Natural killer cell treated with Interleukin-12 subunit alpha and Interleukin-12 subunit beta and Interleukin-15 and Interleukin-18, amount 100 ng/mL, for 72 hours (primary cell): ENCODE data around the gene MRM3. TPM values are rescaled to one million over a fixed set of nuclear protein-coding genes. Genes with fewer than 3 reads are reported as not detected.
A peak's percentile ranks its signal among the peaks of the same experiment; 100 is the strongest.
"Not testable (repeated sequence)": the region's sequence is repeated elsewhere in the genome, so short reads cannot be mapped to it uniquely, and the experiment has no call there.

ENCODE experiments used
- ATAC-seq, 2 donors: fragments of 150-1000 bp; cut with Tn5 transposase in 1 of 2; sonication (Bioruptor Pico), chemical (Tn5 transposase) in 1 of 2; 2 replicates each; pipeline ENCODE4 v1.10.0; 2021
- DNase-seq: peaks from one replicate; pipeline ENCODE4 v3.0.0; 2022; ENCODE audit warnings: low spot score
- H3K27ac Mint-ChIP-seq, 2 donors: 1 replicate in 1 of 2; 2 replicates in 1 of 2; pipeline ENCODE4 v1.8.0; 2022; ENCODE audit warnings: mixed read lengths in 2 of 2, mild to moderate bottlenecking in 1 of 2, moderate library complexity in 1 of 2
- H3K27me3 Mint-ChIP-seq, 2 donors: 1 replicate in 1 of 2; 2 replicates in 1 of 2; pipeline ENCODE4 v1.8.0; 2022; ENCODE audit warnings: mixed read lengths in 2 of 2
- H3K36me3 Mint-ChIP-seq: one replicate; pipeline ENCODE4 v1.8.0; 2022; ENCODE audit warnings: mixed read lengths
- H3K4me1 Mint-ChIP-seq, 2 donors: 1 replicate in 1 of 2; 2 replicates in 1 of 2; pipeline ENCODE4 v1.8.0; 2022; ENCODE audit warnings: low read depth in 2 of 2, mixed read lengths in 2 of 2, mild to moderate bottlenecking in 1 of 2
- H3K4me3 Mint-ChIP-seq: one replicate; pipeline ENCODE4 v1.8.0; 2022; ENCODE audit warnings: mixed read lengths
- H3K9me3 Mint-ChIP-seq: 2 replicates; pipeline ENCODE4 v1.8.0; 2022; ENCODE audit warnings: mixed read lengths
- total RNA-seq, 2 donors: library from RNA; stranded (reverse); gene quantifications; one replicate each; pipeline ENCODE4 v1.2.3, GENCODE V29; 2022

MRM3 gene
- total RNA-seq, 2 donors from 2014 or later = 23.5 to 36.6 TPM

DNA sequence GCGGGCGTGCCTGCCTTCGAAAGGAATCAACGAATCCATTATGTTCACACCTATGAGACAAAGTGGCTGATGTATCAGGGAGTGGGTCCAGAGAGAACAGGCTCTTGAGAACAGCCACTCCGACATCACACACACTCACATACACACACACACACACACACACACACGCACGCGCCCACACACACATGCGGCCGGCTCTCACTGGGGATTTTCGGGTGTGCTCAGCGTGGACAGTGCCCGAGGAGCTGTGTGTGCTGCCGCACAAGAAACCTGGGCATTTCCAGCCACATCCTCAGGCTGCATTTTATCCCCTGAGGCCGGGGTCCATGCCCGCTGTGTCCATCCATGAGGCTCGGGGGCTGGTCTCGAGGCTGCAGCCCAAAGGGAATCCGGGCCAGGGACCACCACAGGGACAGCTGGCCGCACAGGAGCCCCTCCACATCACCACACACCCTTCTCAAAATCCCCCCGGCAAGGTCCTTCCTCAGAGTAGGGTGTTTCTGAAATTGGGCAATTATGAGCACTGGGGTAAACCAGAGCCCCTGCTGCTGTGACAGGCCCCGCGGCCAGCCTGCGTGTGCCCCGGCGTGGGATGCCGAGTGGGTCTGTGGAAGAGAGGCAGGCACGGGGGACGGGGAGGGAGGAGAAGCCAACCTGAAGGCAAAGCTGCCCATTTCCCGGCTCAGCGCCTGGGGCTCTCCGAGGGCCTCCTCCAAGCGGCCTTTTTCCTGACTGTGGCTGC, 24.8 kb downstream of the MRM3 start:
- no peak for DNase-seq
- H3K4me3 Mint-ChIP-seq = no peak overlapping the region
- no peak overlapping the region for H3K27ac Mint-ChIP-seq
- no peaks in the 10 kb centered on the region for H3K36me3 Mint-ChIP-seq
- no peaks in the 10 kb centered on the region for H3K9me3 Mint-ChIP-seq
- H3K27me3 Mint-ChIP-seq = no peaks in the 10 kb centered on the region
- no peak for ATAC-seq
- no peaks in the 10 kb centered on the region for H3K4me1 Mint-ChIP-seq

DNA sequence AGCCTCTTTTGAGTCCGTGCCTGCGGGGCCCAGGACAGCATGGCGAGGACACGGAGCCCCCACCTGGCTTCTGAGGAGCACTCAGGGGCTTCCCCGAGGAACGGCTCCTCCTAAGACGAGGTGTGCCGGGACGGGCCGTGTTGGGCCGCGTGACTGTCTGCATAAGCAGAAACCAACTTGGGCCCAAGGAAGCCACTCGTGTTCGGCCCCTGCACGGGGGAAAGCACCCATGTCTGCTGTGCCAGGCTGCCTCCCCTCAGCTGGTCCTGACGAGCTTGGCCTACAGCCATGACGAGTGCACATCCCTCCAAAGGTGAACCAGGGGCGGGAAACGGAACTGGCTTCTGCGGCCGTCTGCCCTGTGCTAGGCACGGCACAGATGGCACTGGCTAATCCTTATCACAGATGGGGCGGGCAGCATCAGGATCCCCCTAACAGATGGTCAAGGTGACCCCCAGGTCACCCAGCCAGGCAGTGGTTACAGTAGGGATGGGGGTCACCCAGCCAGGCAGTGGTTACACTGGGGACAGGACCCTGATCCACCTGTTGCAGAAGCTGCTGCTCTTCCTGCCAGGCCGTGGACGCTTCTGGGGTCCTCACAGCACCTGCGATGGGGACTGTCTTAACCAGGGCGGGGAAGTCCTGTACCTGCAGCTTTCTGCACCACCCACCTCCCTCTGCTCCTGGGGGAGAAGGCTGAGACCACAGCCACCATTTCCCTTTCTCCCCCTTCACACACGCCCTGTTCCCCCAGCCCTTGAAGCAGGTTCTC, 25.6 kb downstream of the MRM3 start:
- Mint-ChIP-seq H3K4me1 (no peaks in the 10 kb centered on the region), H3K4me3 (no peak overlapping the region), H3K36me3 (no peaks in the 10 kb centered on the region), H3K27ac (no peak overlapping the region), H3K9me3 (no peaks in the 10 kb centered on the region), H3K27me3 (peaks cover 0 to 6% of the 10 kb centered on the region in 2 donors)
- ATAC-seq (peak; percentile 15 to 40), DNase-seq (no peak)

DNA sequence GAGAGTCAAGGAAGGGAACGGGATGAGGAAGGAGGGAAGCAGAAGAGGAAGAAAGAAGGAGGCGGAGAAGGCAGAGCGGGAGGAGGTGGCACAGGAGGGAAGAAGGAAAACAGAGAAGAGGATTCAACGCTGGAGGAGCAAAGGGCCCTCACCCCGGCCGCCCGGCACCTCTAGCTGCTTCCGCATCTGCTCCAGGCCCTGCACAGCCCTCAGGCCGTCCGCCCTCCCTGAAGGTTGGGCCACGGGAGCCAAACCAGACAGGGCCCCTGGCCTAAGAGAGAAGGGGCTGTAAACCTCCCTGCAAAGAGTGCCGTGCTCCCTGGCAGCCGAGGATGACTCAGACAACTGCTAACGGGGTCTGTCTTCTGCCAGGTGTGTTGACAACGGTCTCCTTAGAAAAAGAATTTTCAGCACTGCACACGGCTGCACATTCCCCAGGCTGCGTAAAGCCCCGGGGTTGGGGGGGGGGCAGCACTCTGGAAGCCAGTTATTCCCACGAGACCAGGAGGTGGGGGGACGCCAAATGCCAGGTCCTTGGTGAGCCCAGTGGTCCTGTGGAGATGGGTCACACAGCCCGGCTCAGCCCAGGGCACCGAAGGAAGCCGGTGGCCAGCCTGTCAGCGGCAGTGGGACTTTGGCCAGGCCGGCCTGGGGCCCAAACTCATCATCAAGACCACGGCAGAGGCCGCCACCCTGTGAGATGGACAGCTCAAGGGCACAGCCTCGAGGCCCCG, 29.1 kb downstream of the MRM3 start:
- H3K9me3 Mint-ChIP-seq = no peaks in the 10 kb centered on the region
- DNase-seq (no peak), ATAC-seq (no peak)
- no peak overlapping the region for H3K27ac Mint-ChIP-seq
- peaks cover 0 to 8% of the 10 kb centered on the region in 2 donors for H3K27me3 Mint-ChIP-seq
- H3K36me3 Mint-ChIP-seq = no peaks in the 10 kb centered on the region
- H3K4me1 Mint-ChIP-seq = no peaks in the 10 kb centered on the region
- H3K4me3 Mint-ChIP-seq = no peak overlapping the region

DNA sequence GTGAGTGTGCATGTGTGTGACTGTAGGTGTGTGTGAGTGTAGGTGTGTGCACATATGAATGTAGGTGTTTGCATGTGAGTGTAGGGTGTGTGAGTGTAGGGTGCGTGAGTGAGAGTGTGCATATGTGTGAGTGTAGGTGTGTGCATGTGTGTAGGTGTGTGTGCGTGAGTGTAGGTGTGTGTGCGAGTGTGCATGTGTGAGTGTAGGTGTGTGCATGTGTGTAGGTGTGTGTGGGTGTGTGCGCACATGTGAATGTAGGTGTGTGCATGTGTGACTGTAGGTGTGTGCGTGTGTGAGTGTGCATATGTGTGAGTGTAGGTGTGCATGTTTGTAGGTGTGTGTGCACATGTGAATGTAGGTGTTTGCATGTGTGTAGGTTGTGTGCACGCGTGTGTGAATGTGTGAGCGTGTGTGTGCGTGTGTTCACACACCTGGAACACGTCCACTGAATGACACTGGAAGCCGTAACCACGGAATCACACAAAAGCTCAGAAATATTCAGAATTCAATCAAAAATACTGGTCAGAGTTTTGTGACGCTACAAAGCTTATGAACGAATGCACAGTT, 30.6 kb downstream of the MRM3 start:
- DNase-seq (no peak), ATAC-seq (peak; percentile 34 to 51)
- Mint-ChIP-seq H3K4me3 (no peak overlapping the region), H3K36me3 (no peaks in the 10 kb centered on the region), H3K9me3 (no peaks in the 10 kb centered on the region), H3K27me3 (peaks cover 0 to 8% of the 10 kb centered on the region in 2 donors), H3K27ac (no peak overlapping the region), H3K4me1 (no peaks in the 10 kb centered on the region)

DNA sequence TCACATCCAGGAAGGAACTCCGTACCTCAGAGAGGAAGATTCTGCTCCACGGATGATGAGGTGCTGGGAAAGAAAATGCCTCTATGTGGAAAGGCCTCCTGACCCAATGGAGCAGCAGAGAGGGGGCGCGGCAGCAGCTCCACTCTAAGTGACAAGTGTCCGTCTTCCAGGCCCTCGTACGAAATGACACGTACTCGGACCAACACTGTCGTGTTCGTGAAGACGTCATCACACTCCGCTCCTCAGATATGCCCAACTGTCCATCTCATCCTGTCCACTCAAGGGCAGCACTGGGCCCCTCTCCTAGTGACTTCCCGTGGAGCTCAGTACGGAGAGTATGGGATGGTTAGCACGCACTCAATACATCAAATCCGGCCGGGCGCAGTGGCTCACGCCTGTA, 32.2 kb downstream of the MRM3 start:
- Mint-ChIP-seq H3K27me3 (peaks cover 0 to 8% of the 10 kb centered on the region in 2 donors), H3K4me3 (no peak overlapping the region), H3K9me3 (no peaks in the 10 kb centered on the region), H3K27ac (no peak overlapping the region), H3K36me3 (no peaks in the 10 kb centered on the region), H3K4me1 (no peaks in the 10 kb centered on the region)
- DNase-seq (no peak), ATAC-seq (no peak)

DNA sequence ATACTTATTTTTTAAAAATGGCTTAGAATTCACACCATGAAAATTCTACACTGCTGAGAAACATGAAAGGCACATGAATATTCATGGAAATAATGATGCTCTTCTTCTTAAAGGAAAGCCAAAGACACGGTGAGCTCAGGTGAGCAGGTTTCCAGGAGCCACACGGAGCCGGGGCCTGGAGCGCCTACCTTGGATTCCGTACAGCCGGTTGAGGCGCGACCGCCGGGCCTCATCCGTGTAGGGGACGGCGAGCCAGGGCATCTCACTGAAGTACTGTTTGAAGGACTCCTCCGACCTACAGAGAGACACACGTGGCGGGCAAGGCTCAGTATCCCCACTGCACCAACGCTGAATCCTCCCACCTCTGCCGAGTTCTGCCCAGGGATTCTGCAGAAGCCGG, 37.1 kb downstream of the MRM3 start:
- Mint-ChIP-seq H3K9me3 (no peaks in the 10 kb centered on the region), H3K4me1 (no peaks in the 10 kb centered on the region), H3K4me3 (no peak overlapping the region), H3K36me3 (no peaks in the 10 kb centered on the region), H3K27me3 (no peaks in the 10 kb centered on the region), H3K27ac (no peak overlapping the region)
- DNase-seq (no peak), ATAC-seq (no peak)

DNA sequence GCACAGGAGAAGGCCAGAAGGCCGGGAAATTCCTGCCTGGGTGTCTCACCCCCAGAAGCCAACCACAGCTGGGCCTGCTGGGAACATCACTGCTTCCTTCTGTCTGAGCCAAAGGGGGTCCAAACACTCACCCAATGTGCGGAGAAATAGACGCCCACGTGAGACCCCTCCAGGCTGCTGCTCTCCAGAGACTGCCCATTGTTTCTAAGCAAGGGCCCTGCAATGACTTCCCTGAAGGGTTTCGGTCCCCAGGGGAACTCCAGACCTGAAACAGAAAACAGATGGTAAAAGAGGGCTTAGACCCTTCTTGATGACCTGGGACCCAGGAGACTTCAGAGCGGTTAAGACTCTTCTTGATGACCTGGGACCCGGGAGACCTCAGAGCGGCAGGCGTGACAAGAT, 41.3 kb downstream of the MRM3 start:
- H3K27me3 Mint-ChIP-seq = no peaks in the 10 kb centered on the region
- H3K36me3 Mint-ChIP-seq = no peaks in the 10 kb centered on the region
- no peak overlapping the region for H3K27ac Mint-ChIP-seq
- no peak for DNase-seq
- no peak for ATAC-seq
- no peaks in the 10 kb centered on the region for H3K4me1 Mint-ChIP-seq
- no peak overlapping the region for H3K4me3 Mint-ChIP-seq
- no peaks in the 10 kb centered on the region for H3K9me3 Mint-ChIP-seq

DNA sequence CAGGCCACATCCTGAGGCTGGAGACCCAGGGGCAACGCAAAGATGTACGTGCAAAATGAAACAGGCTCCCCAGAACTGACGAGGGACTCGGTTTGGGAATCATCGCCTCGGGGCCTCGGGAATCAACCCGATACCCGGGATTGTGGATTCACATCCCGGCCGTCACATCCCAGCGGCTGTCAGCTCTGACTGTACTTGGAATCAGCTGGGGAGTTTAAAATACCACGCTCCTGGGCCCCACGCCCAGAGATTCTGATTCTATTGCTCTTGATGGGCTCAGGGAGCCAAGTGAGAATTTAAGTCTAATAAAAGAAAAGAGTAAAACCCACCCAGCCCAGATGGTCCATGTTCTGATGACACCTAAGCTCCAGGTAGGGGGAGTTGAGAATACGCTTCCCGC, 42.2 kb downstream of the MRM3 start:
- ATAC-seq (no peak), DNase-seq (no peak)
- Mint-ChIP-seq H3K4me1 (no peaks in the 10 kb centered on the region), H3K36me3 (no peaks in the 10 kb centered on the region), H3K4me3 (no peak overlapping the region), H3K27ac (no peak overlapping the region), H3K27me3 (no peaks in the 10 kb centered on the region), H3K9me3 (no peaks in the 10 kb centered on the region)

DNA sequence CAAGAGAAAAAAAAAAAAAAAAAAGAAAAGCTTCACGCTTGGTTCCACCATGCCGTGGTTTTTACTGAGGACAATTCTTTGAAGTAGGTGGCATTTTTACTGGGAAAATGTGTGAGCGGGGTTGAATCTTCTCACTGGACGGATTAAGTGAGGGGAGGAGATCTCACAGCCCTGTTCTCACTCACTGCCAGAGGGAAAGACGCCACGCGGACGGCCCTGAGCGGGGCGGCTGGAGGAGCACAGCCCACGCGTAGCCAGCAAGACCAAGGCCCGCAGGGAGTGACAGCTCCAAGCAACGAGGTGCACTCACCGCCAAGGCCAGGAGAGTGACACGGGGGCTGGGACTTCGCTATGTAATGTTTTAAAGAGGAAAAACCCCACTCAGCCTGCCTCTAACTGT, 43.1 kb downstream of the MRM3 start:
- H3K36me3 Mint-ChIP-seq = no peaks in the 10 kb centered on the region
- DNase-seq = no peak
- no peak for ATAC-seq
- no peaks in the 10 kb centered on the region for H3K9me3 Mint-ChIP-seq
- H3K4me1 Mint-ChIP-seq = no peaks in the 10 kb centered on the region
- H3K27ac Mint-ChIP-seq = no peak overlapping the region
- H3K4me3 Mint-ChIP-seq = no peak overlapping the region
- H3K27me3 Mint-ChIP-seq = peaks cover 0 to 6% of the 10 kb centered on the region in 2 donors

DNA sequence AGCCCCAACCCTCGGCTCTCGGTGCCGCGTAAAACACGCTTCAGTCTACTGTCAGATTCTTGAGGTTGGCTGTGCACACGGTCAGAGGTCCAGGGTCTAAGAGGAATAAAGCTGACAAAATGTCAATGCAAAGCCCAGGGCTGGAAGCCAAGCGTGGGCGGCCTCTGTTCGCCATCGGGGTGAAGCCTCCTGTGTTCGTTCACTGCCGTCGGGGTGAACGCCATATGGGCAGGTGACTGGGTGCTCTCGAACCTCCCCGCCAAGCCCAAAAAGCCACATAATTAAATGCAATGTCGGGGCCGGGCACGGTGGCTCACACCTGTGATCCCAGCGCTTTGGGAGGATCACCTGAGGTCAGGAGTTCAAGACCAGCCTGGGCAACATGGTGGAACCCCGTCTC, 44.6 kb downstream of the MRM3 start:
- Mint-ChIP-seq H3K36me3 (no peaks in the 10 kb centered on the region), H3K4me1 (no peaks in the 10 kb centered on the region), H3K27ac (no peak overlapping the region), H3K27me3 (peaks cover 0 to 7% of the 10 kb centered on the region in 2 donors), H3K9me3 (no peaks in the 10 kb centered on the region), H3K4me3 (no peak overlapping the region)
- no peak for DNase-seq
- no peak for ATAC-seq

DNA sequence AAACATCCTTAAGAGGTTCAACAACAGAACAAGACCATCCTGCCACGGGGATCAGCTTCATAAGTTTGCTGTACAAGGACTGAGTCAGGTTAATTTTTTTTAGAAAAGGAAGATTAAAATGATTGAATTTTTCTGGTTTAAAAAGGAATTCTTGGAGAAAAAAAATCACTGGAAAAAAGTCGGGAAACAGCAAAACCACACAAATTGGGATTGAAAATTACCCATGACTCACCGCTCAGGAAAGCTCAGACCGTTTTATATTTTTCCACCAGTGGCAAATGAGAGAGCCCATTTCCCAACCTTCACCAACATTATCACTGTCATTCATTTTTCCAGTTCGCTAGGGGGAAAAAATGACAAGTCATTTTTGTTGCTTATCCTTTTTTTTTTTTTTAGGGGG, 46.6 kb downstream of the MRM3 start:
- DNase-seq (no peak), ATAC-seq (no peak)
- no peak overlapping the region for H3K27ac Mint-ChIP-seq
- H3K36me3 Mint-ChIP-seq = no peaks in the 10 kb centered on the region
- H3K4me1 Mint-ChIP-seq = no peaks in the 10 kb centered on the region
- no peak overlapping the region for H3K4me3 Mint-ChIP-seq
- peaks cover 0 to 7% of the 10 kb centered on the region in 2 donors for H3K27me3 Mint-ChIP-seq
- no peaks in the 10 kb centered on the region for H3K9me3 Mint-ChIP-seq

DNA sequence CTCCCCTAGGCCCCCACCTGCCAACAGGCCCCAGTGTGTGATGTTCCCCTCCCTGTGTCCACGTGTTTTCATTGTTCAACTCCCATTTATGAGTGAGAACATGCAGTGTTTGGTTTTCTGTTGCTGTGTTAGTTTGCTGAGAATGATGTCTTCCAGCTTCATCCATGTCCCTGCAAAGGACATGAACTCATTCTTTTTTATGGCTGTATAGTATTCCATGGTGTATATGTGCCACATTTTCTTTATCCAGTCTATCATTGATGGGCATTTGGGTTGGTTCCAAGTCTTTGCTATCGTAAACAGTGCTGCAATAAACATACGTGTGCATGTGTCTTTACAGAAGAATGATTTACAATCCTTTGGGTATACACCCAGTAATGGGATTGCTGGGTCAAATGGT, 47.5 kb downstream of the MRM3 start:
- not testable (repeated sequence) for ATAC-seq, DNase-seq, H3K9me3 Mint-ChIP-seq, H3K4me1 Mint-ChIP-seq, H3K27me3 Mint-ChIP-seq, H3K27ac Mint-ChIP-seq, H3K36me3 Mint-ChIP-seq, H3K4me3 Mint-ChIP-seq

DNA sequence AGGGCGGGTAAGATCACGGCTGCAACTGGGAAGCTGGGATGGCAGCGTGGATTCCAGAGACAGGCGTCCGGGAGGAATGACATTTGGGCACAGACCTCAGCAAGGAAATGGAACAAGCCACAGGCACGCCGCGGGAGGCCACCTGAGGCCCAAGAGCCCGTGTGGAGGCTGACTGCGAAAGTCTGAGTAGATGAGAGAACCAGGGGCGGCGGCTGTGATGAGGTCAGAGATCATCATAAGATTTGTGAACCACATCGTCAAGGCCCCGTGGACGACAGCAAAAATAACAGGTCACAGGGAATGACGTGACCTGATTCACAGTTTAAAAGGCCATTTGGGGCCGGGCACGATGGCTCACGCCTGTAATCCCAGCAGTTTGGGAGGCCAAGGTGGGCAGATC, 48.2 kb downstream of the MRM3 start:
- Mint-ChIP-seq H3K4me1 (no peaks in the 10 kb centered on the region), H3K27ac (no peak overlapping the region), H3K9me3 (no peaks in the 10 kb centered on the region), H3K36me3 (no peaks in the 10 kb centered on the region), H3K4me3 (no peak overlapping the region), H3K27me3 (peaks cover 0 to 7% of the 10 kb centered on the region in 2 donors)
- DNase-seq = no peak
- ATAC-seq = no peak

DNA sequence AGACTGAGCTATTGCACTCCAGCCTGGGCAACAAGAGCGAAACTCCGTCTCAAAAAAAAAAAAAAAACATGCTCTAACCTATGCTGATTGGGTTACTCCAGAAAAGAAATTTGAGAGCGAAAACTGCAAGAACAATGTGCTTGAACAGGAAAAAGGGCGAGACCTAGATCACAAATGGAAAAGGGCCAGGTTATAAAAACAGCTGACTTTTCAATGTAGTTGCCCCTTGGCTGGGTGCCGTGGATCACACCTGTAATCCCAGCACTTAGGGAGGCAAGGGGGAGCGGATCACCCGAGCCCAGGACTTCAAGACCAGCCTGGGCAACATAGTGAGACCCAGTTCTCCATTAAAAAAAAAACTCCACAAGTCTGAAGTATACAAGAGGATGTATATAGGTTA, 48.8 kb downstream of the MRM3 start:
- Mint-ChIP-seq H3K27me3 (peaks cover 0 to 7% of the 10 kb centered on the region in 2 donors), H3K4me1 (no peaks in the 10 kb centered on the region), H3K9me3 (no peaks in the 10 kb centered on the region), H3K27ac (no peak overlapping the region), H3K4me3 (no peak overlapping the region), H3K36me3 (no peaks in the 10 kb centered on the region)
- DNase-seq (no peak), ATAC-seq (no peak)
